Stimulated activated CD8-positive, alpha-beta memory T cell treated with anti-CD3 and anti-CD28 coated beads, Interleukin-4, amount 100 ng/mL, for 4 hours (primary cell): Measurements from ENCODE around the gene GLA.

ENCODE experiments used
- DNase-seq, 2 donors: peaks; one replicate each; pipeline ENCODE4 v3.0.0-alpha.2; 2020; ENCODE audit warnings: low read depth in 2 of 2, low spot score in 1 of 2

Gene GLA

DNA sequence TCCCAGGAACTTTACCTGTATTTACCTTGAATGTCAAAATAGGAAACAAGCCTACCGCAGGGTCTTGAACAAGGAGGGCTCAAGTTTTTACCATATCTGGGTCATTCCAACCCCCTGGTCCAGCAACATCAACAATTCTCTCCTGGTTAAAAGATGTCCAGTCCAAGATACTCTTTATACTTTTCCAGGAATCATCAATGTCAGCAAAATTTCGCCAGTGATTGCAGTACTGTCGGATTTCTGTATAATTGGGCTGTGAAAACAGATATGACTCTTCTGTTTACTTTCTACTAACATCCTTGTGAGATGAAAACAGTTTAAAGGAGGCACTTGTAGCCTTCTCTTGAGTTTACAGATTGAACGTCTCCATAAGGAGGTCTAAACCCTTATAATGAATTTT is 9.0 kb downstream of the GLA start:
- DNase-seq, result no peak

DNA sequence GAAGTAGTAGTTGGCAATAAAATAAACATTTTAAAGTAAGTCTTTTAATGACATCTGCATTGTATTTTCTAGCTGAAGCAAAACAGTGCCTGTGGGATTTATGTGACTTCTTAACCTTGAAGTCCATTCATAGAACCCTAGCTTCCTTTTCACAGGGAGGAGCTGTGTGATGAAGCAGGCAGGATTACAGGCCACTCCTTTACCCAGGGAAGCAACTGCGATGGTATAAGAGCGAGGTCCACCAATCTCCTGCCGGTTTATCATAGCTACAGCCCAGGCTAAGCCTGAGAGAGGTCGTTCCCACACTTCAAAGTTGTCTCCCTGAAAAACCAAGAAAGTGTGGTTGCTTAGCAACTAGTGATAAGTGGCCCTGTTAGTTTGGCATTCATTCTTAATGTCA is 9.9 kb downstream of the GLA start:
- DNase-seq, result no peak

DNA sequence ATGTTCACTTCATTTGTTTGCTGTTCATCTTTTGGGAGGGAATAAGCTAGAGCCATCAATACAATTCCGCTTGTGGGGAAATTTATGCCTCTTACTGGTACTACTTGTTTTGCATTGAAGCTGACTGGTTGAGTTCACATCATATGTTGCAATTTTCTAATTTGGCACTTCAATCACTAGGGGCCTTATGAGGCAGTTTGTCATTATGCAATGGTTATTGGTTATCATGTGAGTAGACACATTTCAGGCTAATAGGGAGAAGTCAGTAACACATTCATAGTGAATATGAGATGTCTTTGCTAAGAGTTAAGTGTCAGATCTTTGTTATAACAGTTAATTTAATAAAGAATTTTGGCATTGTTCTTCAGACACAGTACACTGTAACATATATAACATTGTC is 11.9 kb downstream of the GLA start:
- no peak for DNase-seq

DNA sequence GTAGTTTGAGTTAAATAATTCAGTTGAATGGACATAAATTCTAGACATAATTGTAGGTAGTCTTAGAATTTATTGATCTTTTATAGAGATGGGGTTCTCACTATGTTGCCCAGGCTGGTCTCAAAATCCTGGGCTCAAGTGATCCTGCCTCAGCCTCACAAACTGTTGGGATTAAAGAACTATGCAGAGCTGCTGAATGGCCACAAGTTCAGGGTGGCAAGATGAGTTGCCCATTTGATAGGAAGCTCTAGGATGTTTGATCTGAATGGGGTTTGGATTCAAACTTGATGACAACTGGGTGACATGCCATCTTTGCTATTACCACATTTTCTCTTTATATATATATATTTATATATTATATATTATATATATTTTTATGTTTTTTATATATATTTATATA is 13.4 kb downstream of the GLA start:
- DNase-seq, result no peak

DNA sequence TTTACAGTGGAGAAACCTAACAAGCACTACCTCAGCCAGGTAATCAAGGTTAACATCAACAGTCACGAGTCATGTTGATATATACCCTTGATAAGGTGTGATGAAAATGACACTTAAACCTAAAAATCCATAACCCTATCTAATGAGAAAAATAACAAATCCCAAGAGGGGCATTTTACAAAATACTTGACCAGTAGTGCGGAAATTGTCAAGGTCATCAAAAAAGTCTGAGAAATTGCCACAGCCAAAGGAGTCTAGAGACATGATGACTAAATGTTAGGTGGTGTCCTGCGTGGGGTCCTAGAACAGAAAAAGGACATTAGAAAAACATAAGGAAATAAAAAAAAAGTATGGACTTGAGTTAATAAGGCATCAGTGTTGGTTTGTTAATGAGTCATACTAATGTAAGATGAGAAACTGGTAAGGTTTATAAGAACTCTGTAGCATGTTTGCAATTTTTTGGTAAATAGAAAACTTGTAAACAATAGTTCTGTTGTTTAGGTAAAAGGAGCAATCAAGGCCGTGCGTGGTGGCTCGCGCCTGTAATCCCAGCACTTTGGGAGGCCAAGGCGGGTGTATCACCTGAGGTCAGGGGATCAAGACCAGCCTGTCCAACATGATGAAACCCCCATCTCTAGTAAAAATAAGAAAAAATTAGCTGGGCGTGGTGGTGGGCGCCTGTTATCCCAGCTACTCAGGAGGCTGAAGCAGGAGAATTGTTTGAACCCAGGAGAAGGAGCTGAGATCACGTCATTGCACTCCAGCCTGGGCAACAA is 14.0 kb downstream of the GLA start:
- DNase-seq, result no peak

DNA sequence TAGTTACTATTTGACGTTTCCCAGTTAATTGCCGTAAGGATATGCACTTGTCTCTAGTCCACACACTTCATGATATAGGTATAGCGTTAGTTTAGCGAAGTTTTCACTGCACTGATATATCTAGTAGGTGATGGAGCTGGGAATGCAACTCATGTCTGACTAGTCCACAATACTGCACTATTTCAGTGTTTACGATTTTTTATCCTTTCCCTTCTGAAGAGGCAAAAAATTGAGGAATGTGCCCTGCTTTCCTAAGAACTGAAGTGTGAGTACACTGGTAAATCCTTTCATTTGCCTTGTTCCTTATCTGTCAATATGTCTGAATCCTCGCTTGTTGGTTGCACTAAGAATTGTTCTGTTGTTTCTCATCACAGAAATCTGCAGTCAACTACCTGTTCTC is 15.9 kb downstream of the GLA start:
- DNase-seq, result no peak

DNA sequence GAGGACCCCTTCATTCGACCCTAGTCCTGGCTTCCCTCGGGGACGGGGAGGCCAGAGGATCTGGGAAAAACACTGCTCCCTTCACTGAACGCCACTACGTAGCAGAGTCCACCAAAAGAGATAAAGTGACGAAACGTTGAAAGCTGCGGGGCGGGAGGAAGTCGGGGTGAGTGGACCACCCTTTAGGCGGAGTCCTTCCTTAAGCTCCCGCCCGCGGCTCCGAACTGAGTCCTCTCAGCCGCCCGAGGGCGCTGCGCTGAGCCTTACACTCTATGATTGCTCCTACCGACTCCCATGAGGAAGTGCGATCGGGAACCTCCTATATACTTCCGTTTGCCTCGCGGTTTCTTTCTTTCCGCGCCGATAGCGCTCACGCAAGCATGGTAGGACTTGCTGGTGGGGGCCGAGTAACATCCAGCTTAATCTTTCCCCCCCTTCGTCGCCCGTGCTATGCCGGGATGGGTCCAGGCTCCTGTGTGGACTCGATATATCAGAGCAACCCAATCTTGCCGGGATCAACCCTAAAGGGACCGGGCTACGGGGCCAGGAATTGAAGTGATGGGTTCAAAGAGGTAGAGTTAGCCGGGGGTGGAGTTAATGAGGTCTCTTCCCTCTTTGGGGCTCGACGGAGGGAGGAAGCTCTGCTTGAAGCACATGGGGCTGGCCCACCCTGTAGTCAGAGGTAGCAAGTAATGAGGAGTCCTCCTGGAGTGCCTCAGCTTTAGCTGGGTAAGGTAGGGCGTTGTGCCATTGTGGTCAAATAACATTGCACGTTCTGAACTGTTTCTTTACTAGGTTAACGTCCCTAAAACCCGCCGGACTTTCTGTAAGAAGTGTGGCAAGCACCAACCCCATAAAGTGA is 16.8 kb downstream of the GLA start, which contains the start of gene RPL36A:
RPL36A (plus strand) TSS at position 348 of the 862 bp plus-strand sequence; CDS start at position 381, 33 bp downstream.
- peak; percentile 59 to 71 for DNase-seq

DNA sequence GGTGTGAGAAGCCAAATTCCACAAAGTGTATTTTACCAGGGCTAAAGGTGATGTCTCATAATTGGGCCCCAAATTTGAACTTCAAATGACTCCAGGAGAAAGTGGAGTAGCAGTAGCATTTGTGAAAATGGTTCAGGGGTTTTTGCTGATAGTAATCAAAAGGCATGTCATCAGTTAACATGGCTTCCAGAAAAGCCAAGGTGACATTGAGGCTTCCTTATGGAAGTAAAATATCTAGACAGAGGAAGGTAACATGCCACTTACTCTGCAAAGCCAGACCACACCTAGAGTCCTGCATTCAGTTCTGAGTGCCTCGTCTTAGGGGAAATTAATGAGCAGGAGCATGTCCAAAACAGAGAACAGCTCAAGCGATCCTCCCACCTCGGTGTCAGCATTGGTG is 19.1 kb downstream of the GLA start:
- DNase-seq, result no peak

DNA sequence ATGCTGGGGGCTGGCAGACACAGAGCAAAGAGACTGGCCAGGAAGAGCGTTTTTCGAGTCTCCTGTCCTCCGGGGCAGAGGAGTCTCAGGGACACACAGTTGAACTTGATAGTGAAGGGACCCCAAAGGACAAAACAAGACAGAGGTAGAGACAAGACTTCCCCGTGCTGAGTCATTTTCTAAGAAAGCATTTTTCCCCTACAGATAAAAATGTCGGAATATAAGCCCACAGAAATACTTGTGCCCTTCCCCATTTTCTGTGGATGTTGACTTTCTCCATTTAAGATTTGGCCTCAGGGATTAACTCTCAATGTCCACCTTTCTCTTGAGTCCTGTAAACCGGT is 21.2 kb downstream of the GLA start:
- no peak for DNase-seq

DNA sequence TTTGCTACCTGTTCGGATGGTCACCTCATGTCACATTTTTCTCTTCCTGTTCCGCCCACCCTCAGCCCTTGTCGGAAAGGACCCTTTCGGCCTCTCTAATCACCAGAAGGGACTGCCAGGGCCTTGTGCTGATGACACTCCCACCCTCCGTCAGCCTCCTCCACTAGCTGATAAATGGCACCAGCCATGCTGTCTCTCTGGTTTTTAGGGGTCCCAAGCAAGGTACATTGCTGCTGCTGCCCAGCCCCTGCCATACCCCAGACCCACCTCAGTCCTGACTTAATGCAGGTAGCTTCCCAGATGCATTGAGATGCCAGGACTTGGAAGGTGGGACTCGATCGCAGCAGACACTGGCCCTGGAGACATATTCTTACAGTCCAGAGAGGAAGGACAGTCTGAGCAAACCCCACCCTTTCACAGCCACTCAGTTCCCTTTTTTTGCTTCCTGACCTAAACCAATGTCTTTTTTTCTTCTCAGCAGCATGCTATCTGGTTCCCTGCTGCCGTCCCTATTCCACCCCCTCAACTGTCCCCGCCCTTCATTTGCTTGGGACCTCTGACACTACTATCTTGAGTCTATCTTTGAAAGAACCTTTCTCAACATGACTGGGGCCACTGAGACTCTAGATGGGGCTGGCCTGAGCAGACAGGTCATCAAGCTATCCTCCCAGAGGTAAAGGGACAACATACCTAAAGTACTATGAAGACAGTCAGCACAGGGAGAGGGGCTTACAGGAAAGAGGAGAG is 21.8 kb downstream of the GLA start, which contains the start of gene BTK:
BTK (minus strand) TSS at position 397 of the 747 bp plus-strand sequence. CDS start 10,907 bp downstream, outside the sequence.
- no peak for DNase-seq

DNA sequence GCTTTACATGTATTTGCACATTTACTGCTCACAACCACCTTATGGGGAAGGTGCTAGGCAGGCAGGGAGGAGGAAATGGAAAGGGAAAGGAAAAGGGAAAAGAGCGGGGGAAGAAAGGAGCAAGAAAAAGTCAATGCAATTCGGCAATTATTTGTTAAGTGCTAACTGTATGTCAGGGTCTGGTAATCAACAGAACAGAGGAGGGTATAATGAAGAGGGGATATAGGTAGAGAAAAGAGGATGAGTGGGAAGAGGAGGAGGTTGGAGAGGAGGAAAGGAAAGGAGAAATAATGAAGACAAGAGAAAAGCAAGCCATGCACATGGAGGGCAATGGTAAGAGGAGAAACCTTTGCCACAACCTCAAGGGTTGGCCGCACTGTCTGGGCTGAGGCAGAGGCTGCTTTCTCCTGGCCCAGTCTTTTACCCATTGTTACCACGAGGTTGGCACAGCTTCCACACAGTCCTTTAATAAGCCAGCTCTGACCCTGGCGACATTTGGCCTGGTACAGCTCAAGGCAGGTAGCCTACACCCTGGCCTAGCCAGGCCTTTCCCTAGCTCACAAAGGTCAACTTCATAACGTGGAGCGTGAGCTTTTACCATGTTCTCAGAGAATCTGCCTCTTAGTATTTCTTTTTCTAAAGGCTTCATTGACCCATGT is 22.6 kb downstream of the GLA start:
- no peak for DNase-seq

DNA sequence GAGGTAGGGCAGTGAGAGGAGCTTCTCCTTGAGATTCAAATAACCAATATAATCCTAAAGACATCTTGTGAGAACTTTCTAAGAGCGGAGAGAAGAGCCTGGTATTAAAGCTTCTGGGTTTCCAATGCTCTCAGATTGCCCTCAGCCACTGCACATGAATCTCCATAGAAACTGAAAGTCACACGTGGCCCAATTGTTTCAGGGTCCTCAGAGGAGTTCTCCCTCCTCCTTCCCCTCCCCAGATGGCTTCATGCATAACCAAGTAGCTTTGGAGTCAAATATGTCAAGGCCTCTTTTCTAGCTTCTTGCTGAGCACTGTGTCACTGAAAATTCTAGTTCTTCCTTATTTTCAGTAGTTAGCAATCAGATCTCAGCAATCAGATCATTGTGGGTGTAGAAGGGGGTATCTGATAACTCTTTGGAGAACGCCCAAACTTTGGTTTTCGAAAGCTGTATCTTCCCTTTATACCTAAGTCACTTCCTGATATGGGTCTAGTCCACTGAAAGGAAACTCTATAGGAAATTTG is 24.0 kb downstream of the GLA start:
- no peak for DNase-seq

DNA sequence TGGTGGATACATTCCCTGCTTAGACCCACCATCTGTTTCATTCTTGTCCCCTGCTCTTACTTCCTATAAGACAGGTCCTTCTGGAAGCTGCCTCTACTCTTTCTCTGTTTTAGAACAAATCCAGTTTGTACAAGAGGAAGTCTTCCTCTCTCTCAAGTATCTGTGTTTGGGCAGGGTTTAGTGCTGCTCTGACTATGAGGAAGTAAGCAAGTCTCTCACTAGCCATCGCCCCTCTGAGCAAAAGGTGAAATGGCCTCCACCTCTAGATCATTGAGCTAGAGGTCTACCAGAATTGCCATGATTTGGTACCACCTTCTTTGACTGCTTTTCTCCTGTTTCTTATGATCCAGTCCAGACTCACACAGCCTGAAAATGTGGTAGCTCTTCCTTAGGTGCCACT is 30.2 kb downstream of the GLA start:
- DNase-seq, result no peak

DNA sequence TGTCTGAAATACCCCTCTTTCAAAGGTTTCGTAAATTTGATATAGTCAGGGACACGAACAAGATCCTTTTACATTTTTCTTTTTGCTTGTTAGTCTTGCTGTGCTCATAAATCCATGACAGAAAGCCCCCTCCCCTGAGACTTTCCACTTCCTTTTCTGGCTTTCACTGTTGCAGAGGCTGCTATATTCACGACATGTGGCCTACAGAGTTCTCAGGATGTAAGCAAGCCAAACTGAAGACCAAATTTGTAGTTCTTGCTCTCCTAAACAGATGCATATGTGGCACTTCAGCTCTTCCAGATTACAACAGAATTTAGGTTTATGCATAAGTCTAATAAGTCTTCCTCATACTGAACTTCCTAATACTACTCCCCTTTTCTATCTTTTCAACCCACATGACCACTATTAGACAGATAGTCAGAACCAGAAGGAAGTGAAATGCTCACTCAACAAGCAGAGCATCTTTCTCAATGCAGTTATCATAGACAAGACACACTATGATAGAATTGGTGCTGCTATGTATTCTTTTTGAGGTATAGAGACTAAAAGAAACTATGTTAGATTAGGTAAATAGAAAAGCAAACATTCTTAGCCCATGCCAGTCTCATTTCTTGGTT is 36.7 kb downstream of the GLA start:
- DNase-seq, result no peak

DNA sequence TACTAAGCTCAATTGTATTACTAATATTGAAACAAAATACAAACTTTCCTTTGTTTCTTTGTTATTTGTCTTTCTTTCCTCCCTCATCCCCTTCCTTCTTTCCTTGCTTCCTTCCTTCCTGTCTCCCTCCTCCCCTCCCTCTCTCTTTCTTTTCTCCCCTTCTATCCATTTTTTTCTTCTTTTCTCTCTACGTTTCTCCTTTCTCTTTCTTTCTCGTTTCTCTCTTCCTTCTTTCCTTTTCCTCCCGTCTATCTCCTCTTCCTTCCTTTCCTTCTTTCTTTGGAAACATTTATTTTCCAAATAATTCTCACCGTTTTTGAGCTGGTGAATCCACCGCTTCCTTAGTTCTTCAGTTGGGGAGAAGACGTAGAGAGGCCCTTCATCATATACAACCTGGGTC is 38.0 kb downstream of the GLA start:
- no peak for DNase-seq

DNA sequence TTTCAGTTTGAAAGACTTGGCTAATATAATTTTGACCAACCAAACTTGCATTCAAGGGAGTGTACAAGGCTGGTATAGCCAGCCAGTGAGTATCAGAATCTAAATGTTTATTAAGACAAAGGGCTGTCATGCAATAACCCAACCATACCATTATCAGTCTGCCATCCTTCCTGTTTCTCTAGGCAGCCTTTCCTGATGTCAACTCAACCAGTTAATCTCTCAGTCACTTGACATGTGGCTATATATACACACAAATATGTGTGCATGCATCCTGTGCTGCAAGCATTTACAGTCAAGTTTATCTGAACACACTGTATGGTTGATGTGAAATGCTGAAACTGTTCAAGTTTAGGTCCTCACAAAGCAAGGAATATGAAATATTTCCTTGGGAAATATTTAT is 38.9 kb downstream of the GLA start:
- DNase-seq, result no peak

DNA sequence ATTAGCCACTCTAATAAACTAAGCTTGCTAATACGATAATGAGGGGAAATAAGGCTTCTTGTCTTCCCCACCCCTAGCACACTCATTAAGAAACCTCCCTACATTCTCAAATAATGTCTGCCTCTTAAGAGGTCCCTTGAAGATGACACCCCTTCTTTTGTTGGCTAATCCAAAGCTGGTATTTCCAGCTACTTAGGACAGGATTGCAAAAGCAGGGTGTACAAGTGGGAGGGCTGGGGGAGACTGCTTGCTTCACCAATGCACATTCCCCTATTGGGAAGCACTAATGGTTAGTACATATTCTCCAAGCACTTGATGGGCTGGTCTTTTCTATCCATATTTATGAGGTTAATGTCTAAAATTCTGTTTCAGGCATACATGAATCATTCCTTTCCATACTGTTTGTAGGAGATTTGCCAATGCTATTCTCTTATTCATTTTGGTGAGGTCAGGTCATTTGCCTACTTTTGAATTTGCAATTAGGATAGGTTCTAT is 42.4 kb downstream of the GLA start:
- DNase-seq, result no peak

DNA sequence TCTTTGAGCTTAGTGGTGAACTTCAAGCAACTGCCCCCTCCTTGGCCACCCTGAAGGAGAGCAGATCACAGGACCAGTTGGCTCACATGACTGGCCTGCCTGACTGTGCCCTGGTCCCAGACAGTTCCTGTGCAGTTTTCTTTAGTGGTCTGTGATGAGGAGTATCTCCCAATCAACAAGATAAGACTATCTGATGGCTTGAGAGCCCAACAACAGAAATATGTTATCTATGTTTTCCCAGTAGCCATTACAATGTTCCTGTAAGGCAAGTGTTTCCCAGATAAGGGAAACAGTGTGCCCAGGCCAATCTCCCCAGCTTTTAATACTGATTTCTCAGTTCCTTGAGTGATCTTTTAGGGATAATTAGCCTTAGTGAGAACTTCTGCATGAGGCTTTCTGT is 45.0 kb downstream of the GLA start:
- no peak for DNase-seq

DNA sequence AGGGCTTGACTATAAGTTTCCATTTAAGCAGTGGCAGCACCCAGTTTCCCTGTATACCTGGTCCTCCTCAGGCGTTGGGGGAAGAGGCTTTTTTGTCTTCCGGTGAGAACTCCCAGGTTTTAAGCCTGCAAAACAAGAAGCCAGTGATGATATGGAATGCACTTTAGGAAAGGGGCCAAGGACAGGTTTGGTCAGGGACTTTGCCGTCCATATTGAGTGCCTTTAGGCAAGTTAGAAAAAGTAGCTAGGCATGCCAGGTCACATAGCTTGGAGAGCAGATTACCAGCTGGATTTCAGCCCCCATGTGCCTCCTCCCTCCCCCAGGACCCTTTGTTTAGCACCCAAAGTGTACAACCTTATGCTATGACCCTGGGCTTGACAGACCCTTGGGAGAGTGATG is 45.6 kb downstream of the GLA start:
- no peak for DNase-seq

DNA sequence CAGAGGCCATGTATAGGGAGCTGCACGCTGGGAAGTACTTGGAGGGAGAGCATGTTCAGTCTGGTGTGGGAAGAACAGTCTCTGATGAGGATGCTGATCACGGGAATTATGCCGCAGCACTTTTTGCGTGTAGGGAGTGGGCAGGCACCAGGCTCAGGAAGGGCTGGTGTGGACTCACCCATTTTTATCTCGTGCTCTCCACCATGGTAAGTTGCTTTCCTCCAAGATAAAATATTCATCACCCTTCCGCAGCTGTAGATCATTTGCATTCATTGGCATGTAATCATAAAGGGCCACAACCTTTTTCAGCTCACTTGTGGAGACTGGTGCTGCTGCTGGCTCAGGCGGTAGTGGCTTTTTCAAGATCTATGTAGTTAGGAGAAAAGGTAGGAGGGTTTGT is 47.3 kb downstream of the GLA start:
- no peak for DNase-seq
